Measurements from ENCODE around the gene PARD3B. TPM values are rescaled to one million over a fixed set of nuclear protein-coding genes. Genes with fewer than 3 reads are reported as not detected.

PARD3B gene
- total and polyA plus RNA-seq, 5 donors from 2014 or later: 0.03 to 0.68 (median 0.08) TPM; not detected in 1

DNA sequence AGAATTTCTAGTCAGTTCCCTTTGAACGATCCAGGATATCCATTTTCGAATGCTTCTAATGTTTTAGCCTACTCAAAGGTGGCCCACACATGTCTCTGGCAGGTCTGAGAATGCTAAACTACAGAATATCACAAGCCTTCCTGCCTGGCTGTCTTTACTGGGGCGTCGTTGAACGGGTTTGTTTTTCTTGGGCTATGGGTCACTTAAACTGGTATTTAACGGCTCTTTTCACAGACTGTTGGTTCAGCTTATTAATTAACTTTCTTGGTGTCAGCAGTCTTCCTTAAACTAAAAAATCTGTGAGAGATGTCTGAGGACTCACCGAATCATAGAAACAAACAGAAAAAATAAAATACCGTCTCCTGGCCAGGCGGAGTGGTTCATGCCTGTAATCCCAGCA lies 573.9 kb downstream of the PARD3B start:
- no peak for ATAC-seq (ENCODE audit: low read depth in 2 of 2)
- peaks cover 0 to 1% (median 0%) of the 10 kb centered on the region in 7 donors for H3K9me3 Mint-ChIP-seq

DNA sequence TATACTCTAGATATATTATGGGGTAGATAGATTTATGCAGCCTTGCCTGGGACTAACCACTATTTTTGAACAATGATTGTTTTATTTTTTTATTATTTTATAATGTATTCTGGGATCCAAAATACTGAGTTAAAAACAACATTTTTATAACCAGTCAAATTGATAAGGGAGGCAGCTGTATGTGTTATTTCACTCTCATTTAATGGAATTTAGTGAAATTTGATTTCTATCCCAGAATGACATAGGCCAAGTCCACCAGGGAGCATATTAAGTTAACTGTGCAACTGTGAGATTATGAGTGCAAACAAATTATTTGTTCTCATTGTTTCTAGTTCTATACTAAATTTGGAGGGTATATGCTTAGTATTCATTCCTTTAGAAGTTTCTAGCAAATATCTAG lies 583.5 kb downstream of the PARD3B start:
- Mint-ChIP-seq H3K9me3 (peaks cover 0 to 4% (median 0%) of the 10 kb centered on the region in 7 donors), H3K4me3 (no peak overlapping the region), H3K36me3 (no peaks in the 10 kb centered on the region), H3K4me1 (peaks cover 9 to 21% (median 15%) of the 10 kb centered on the region in 4 donors), H3K27ac (peak overlapping the region in 1 of 3 donors; percentile 56), H3K27me3 (no peaks in the 10 kb centered on the region)
- Histone ChIP-seq H3K9me3 (ENCODE audit: control insufficient read depth in 2 of 2, low read length in 2 of 2) (no peaks in the 10 kb centered on the region), H3K36me3 (ENCODE audit: control insufficient read depth, insufficient read depth, low read length) (no peaks in the 10 kb centered on the region), H3K27me3 (ENCODE audit: control insufficient read depth, insufficient read depth, low read length) (no peaks in the 10 kb centered on the region), H3K4me3 (ENCODE audit: low read depth, low read length) (no peak overlapping the region), H3K4me1 (ENCODE audit: control insufficient read depth, insufficient read depth, low read length, poor library complexity, severe bottlenecking) (peaks cover 4% of the 10 kb centered on the region), H3K27ac (ENCODE audit: insufficient read depth, low read length, poor library complexity, severe bottlenecking) (no peak overlapping the region)
- DNase-seq (no peak), ATAC-seq (ENCODE audit: low read depth in 2 of 2) (no peak)

More for the DNA sequence above, 573.9 kb downstream of the PARD3B start:
- Histone ChIP-seq H3K27ac (ENCODE audit: insufficient read depth, low read length, poor library complexity, severe bottlenecking) (no peak overlapping the region), H3K36me3 (ENCODE audit: control insufficient read depth, insufficient read depth, low read length) (no peaks in the 10 kb centered on the region), H3K9me3 (ENCODE audit: control insufficient read depth in 2 of 2, low read length in 2 of 2) (no peaks in the 10 kb centered on the region), H3K4me1 (ENCODE audit: control insufficient read depth, insufficient read depth, low read length, poor library complexity, severe bottlenecking) (peaks cover 3% of the 10 kb centered on the region), H3K4me3 (ENCODE audit: low read depth, low read length) (no peak overlapping the region), H3K27me3 (ENCODE audit: control insufficient read depth, insufficient read depth, low read length) (no peaks in the 10 kb centered on the region)
- Mint-ChIP-seq H3K27me3 (no peaks in the 10 kb centered on the region), H3K4me1 (peaks cover 0 to 7% (median 2%) of the 10 kb centered on the region in 4 donors), H3K4me3 (no peak overlapping the region), H3K27ac (no peak overlapping the region), H3K36me3 (no peaks in the 10 kb centered on the region)
- no peak for DNase-seq

DNA sequence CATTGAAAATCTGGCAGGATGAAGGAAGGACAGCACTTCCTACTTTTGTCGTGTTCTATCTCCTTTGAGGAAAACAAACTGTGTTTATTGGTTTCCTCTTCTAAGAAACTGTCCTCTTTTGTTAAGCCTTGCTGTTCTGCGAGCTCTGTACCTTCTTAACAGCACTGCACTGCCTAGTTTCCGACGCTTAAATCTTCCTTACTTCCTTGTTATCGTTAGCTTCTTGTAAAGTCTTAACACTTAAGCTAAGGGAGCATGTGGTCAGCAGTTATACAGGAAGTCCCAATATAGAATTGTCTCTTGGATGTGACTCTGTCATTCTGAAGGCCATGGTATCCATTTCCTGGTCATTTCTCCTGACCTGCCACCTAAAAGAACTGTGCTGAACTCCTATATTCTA lies 584.3 kb downstream of the PARD3B start:
- no peaks in the 10 kb centered on the region for H3K36me3 ChIP-seq (ENCODE audit: control insufficient read depth, insufficient read depth, low read length)
- ATAC-seq (ENCODE audit: low read depth in 2 of 2) (no peak), DNase-seq (peak in 1 of 3 donors; percentile 49)
- no peaks in the 10 kb centered on the region for H3K27me3 ChIP-seq (ENCODE audit: control insufficient read depth, insufficient read depth, low read length)
- Mint-ChIP-seq H3K27me3 (no peaks in the 10 kb centered on the region), H3K36me3 (no peaks in the 10 kb centered on the region), H3K4me3 (peak overlapping the region in 1 of 4 donors; percentile 21), H3K9me3 (peaks cover 0 to 4% (median 0%) of the 10 kb centered on the region in 7 donors), H3K27ac (peak overlapping the region in 2 of 3 donors; percentile 56 to 80), H3K4me1 (peaks cover 9 to 21% (median 15%) of the 10 kb centered on the region in 4 donors)
- no peak overlapping the region for H3K27ac ChIP-seq (ENCODE audit: insufficient read depth, low read length, poor library complexity, severe bottlenecking)
- no peak overlapping the region for H3K4me3 ChIP-seq (ENCODE audit: low read depth, low read length)
- H3K9me3 ChIP-seq (ENCODE audit: control insufficient read depth in 2 of 2, low read length in 2 of 2): no peaks in the 10 kb centered on the region
- peaks cover 4% of the 10 kb centered on the region for H3K4me1 ChIP-seq (ENCODE audit: control insufficient read depth, insufficient read depth, low read length, poor library complexity, severe bottlenecking)

DNA sequence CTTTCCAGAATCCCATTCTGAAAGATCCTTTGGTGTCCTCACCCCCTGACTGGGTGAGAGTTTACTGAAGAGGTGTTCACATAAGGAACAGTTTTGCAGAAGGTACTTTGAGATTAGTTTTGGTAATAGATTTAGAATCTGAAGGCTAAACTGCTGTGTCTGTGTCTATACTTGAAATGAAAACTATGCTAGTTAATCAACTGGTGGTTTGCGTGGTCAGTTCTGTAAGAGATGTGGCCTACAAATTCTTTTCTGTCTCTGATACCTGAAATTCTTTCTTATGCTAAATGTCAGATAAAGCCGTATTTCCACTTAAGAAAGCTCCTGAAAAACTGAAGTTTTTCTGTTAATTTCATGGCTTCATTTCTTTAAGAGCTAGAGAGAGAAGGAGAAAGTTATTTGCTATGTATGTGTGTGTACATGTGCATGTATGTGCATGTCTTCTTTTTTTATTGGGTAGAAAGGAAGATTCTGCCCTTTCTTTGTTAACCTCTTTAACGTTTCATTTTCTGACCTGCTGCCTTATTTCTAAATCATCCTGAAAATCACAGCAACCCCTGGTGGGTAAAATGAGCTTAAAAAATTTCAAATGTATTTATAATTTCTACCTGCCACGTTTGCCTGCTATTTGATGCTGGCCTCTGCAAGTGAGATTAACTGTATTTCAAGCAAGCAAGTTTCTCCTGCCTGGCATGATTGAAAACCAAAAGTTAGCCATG lies 585.0 kb downstream of the PARD3B start:
- no peak for ATAC-seq (ENCODE audit: low read depth in 2 of 2)
- H3K4me1 Mint-ChIP-seq: peaks cover 9 to 21% (median 15%) of the 10 kb centered on the region in 4 donors

DNA sequence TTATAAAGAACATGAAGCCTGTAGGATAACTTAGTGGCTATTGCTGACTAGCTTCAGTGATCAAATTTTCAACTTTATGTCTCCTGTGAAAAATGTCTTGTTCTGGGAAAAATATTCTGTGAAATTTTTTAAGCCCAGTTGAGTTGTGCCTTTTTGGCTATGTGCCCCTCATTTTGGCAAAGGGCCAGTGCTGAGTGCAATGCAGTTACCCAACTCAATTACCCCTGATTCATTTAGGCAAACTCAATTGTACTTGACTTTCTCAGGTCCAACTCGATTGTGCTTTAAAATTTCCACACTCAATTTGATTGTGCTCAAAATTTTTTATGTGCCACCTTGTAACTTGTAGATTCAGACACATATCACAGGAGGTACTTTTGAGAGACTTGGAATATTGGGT lies 588.3 kb downstream of the PARD3B start:
- no peak overlapping the region for H3K4me3 Mint-ChIP-seq

More for the DNA sequence above, 585.0 kb downstream of the PARD3B start:
- DNase-seq: peak in 2 of 3 donors; percentile 7 to 56
- Mint-ChIP-seq H3K9me3 (peaks cover 0 to 4% (median 0%) of the 10 kb centered on the region in 7 donors), H3K36me3 (no peaks in the 10 kb centered on the region), H3K27me3 (no peaks in the 10 kb centered on the region), H3K4me3 (peak overlapping the region in 1 of 4 donors; percentile 59), H3K27ac (peak overlapping the region; percentile 9 to 56 (median 46))
- no peaks in the 10 kb centered on the region for H3K27me3 ChIP-seq (ENCODE audit: control insufficient read depth, insufficient read depth, low read length)
- H3K27ac ChIP-seq (ENCODE audit: insufficient read depth, low read length, poor library complexity, severe bottlenecking): no peak overlapping the region
- peaks cover 4% of the 10 kb centered on the region for H3K4me1 ChIP-seq (ENCODE audit: control insufficient read depth, insufficient read depth, low read length, poor library complexity, severe bottlenecking)
- no peaks in the 10 kb centered on the region for H3K9me3 ChIP-seq (ENCODE audit: control insufficient read depth in 2 of 2, low read length in 2 of 2)
- H3K36me3 ChIP-seq (ENCODE audit: control insufficient read depth, insufficient read depth, low read length): no peaks in the 10 kb centered on the region
- H3K4me3 ChIP-seq (ENCODE audit: low read depth, low read length): no peak overlapping the region

DNA sequence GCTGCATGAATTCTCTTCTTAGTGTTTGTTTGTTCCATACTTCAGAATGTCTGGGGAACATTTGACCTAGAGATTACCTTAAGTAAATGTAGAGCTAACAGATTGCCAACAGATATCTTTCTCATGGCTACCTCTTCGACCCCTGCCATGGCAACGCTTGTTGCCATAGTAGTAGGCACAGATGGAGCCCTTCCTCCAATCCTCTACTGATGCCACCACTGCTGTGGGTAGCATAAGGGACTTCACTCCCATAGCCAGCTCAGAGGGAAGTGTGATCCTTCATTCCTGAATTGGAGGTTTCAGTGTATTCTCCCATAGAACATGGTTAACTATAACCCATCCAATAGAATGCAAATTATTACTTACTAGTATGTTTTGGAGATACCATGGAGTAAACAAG lies 593.5 kb downstream of the PARD3B start:
- ATAC-seq (ENCODE audit: low read depth in 2 of 2) (no peak), DNase-seq (no peak)
- H3K4me3 ChIP-seq (ENCODE audit: low read depth, low read length): no peak overlapping the region
- Mint-ChIP-seq H3K27me3 (peaks cover 10% of the 10 kb centered on the region), H3K36me3 (no peaks in the 10 kb centered on the region), H3K4me1 (peaks cover 0 to 7% (median 3%) of the 10 kb centered on the region in 4 donors), H3K4me3 (no peak overlapping the region), H3K27ac (no peak overlapping the region), H3K9me3 (peaks cover 0 to 8% (median 0%) of the 10 kb centered on the region in 7 donors)
- H3K36me3 ChIP-seq (ENCODE audit: control insufficient read depth, insufficient read depth, low read length): no peaks in the 10 kb centered on the region
- H3K27me3 ChIP-seq (ENCODE audit: control insufficient read depth, insufficient read depth, low read length): peaks cover 3% of the 10 kb centered on the region
- no peaks in the 10 kb centered on the region for H3K9me3 ChIP-seq (ENCODE audit: control insufficient read depth in 2 of 2, low read length in 2 of 2)
- no peak overlapping the region for H3K27ac ChIP-seq (ENCODE audit: insufficient read depth, low read length, poor library complexity, severe bottlenecking)
- H3K4me1 ChIP-seq (ENCODE audit: control insufficient read depth, insufficient read depth, low read length, poor library complexity, severe bottlenecking): no peaks in the 10 kb centered on the region

More for the DNA sequence above, 588.3 kb downstream of the PARD3B start:
- no peak for DNase-seq
- Histone ChIP-seq H3K27ac (ENCODE audit: insufficient read depth, low read length, poor library complexity, severe bottlenecking) (no peak overlapping the region), H3K4me1 (ENCODE audit: control insufficient read depth, insufficient read depth, low read length, poor library complexity, severe bottlenecking) (peaks cover 4% of the 10 kb centered on the region), H3K36me3 (ENCODE audit: control insufficient read depth, insufficient read depth, low read length) (no peaks in the 10 kb centered on the region), H3K4me3 (ENCODE audit: low read depth, low read length) (no peak overlapping the region), H3K27me3 (ENCODE audit: control insufficient read depth, insufficient read depth, low read length) (peaks cover 3% of the 10 kb centered on the region), H3K9me3 (ENCODE audit: control insufficient read depth in 2 of 2, low read length in 2 of 2) (no peaks in the 10 kb centered on the region)
- peaks cover 10% of the 10 kb centered on the region for H3K27me3 Mint-ChIP-seq
- no peak overlapping the region for H3K27ac Mint-ChIP-seq
- peaks cover 0 to 8% (median 0%) of the 10 kb centered on the region in 7 donors for H3K9me3 Mint-ChIP-seq
- no peak for ATAC-seq (ENCODE audit: low read depth in 2 of 2)
- no peaks in the 10 kb centered on the region for H3K36me3 Mint-ChIP-seq
- peaks cover 12 to 21% (median 15%) of the 10 kb centered on the region in 4 donors for H3K4me1 Mint-ChIP-seq

DNA sequence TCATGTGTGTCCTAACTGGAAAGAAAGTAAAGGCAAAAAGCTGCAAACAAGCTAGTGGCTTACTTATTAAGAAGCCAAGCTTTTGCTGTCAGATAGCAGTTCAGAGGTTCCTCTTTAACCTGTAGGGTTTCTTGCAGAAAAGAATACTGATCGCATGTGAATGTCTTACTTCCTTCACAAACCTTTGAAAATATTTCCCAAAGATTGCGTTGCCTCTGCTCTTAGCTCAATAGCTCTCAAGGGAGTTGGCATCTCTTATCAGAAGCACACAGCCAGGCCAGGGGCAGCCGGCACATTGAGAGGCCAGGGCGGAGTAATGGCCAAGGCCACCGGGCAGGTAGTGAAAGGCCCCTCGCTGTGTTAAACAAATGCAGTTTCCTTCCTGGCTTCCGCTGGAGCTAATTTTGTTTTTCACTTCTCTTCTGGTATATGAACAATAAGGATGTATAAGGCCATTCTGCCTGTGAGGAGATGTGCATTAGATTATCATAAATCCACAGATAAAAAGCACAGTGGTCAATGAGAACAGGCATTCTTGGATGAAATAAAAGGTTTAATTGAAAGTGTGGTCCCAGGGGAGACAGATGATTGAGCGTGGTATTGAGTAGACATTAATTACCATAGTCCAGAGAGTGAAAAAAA lies 594.7 kb downstream of the PARD3B start:
- peaks cover 3% of the 10 kb centered on the region for H3K27me3 ChIP-seq (ENCODE audit: control insufficient read depth, insufficient read depth, low read length)
- Mint-ChIP-seq H3K4me3 (no peak overlapping the region), H3K9me3 (peaks cover 0 to 8% (median 0%) of the 10 kb centered on the region in 7 donors), H3K36me3 (no peaks in the 10 kb centered on the region), H3K4me1 (peaks cover 0 to 7% (median 3%) of the 10 kb centered on the region in 4 donors), H3K27me3 (peaks cover 10% of the 10 kb centered on the region), H3K27ac (peak overlapping the region in 1 of 3 donors; percentile 8)
- H3K36me3 ChIP-seq (ENCODE audit: control insufficient read depth, insufficient read depth, low read length): no peaks in the 10 kb centered on the region
- no peak overlapping the region for H3K4me3 ChIP-seq (ENCODE audit: low read depth, low read length)
- ATAC-seq (ENCODE audit: low read depth in 2 of 2): no peak
- no peak for DNase-seq
- H3K27ac ChIP-seq (ENCODE audit: insufficient read depth, low read length, poor library complexity, severe bottlenecking): no peak overlapping the region
- H3K9me3 ChIP-seq (ENCODE audit: control insufficient read depth in 2 of 2, low read length in 2 of 2): no peaks in the 10 kb centered on the region
- H3K4me1 ChIP-seq (ENCODE audit: control insufficient read depth, insufficient read depth, low read length, poor library complexity, severe bottlenecking): no peaks in the 10 kb centered on the region

Data from CD4-positive, CD25-positive, alpha-beta regulatory T cell (primary cell).